Neutrophil (primary cell): ENCODE measurements around the gene ADAM11.
"Not testable (repeated sequence)": the region's sequence is repeated elsewhere in the genome, so short reads cannot be mapped to it uniquely, and the experiment has no call there.

Experiments
- H3K27ac ChIP-seq: fragments of 200-600 bp; sonication (generic); 2 replicates; pipeline ENCODE4 v1.5.1; 2016; ENCODE audit warnings: mild to moderate bottlenecking, moderate library complexity
- H3K27me3 ChIP-seq: fragments of 200-600 bp; sonication (generic); 2 replicates; pipeline ENCODE4 v1.6.0; 2016; ENCODE audit warnings: mild to moderate bottlenecking
- H3K36me3 ChIP-seq: fragments of 200-600 bp; sonication (generic); 2 replicates; pipeline ENCODE4 v1.5.1; 2017
- H3K4me1 ChIP-seq, 2 experiments: fragments of 200-600 bp in 1 of 2; sonication (generic) in 1 of 2; 1 replicate in 1 of 2; 2 replicates in 1 of 2; pipeline versions ENCODE4 v1.5.1 to v1.6.1; 2013 to 2016; ENCODE audit warnings: low read depth in 1 of 2, low read length in 1 of 2, mild to moderate bottlenecking in 1 of 2, moderate library complexity in 1 of 2; ENCODE audit not compliant: control insufficient read depth in 1 of 2, insufficient read depth in 1 of 2
- H3K4me3 ChIP-seq, 2 experiments: fragments of 200-600 bp in 1 of 2; sonication (generic) in 1 of 2; 1 replicate in 1 of 2; 2 replicates in 1 of 2; pipeline ENCODE4 v1.5.1; 2013 to 2016; ENCODE audit warnings: low read depth in 1 of 2, low read length in 1 of 2, mild to moderate bottlenecking in 1 of 2, moderate library complexity in 1 of 2
- H3K9me3 ChIP-seq: fragments of 200-600 bp; sonication (generic); 2 replicates; pipeline ENCODE4 v1.5.1; 2016
- CTCF ChIP-seq: fragments of 200-600 bp; sonication (generic); IDR thresholded peaks from 2 replicates; pipeline ENCODE4 v1.5.1; 2016; ENCODE audit warnings: antibody characterized with exemption

ADAM11 gene

GRCh38 chr17:44736551-44737240, 22.1 kb upstream of the ADAM11 start:
- no peak for TF ChIP-seq CTCF
- Histone ChIP-seq H3K9me3 (no peaks in the 10 kb centered on the region), H3K4me3 (no peak overlapping the region), H3K27ac (no peak overlapping the region), H3K4me1 (no peaks in the 10 kb centered on the region), H3K36me3 (peaks cover 53% of the 10 kb centered on the region), H3K27me3 (no peaks in the 10 kb centered on the region)

GRCh38 chr17:44738214-44738906, 20.4 kb upstream of the ADAM11 start:
- H3K4me1 ChIP-seq, result no peaks in the 10 kb centered on the region
- no peak overlapping the region for H3K27ac ChIP-seq
- H3K9me3 ChIP-seq, result no peaks in the 10 kb centered on the region
- peaks cover 45% of the 10 kb centered on the region for H3K36me3 ChIP-seq
- no peak overlapping the region for H3K4me3 ChIP-seq
- TF ChIP-seq CTCF, result no peak
- H3K27me3 ChIP-seq, result no peaks in the 10 kb centered on the region

DNA sequence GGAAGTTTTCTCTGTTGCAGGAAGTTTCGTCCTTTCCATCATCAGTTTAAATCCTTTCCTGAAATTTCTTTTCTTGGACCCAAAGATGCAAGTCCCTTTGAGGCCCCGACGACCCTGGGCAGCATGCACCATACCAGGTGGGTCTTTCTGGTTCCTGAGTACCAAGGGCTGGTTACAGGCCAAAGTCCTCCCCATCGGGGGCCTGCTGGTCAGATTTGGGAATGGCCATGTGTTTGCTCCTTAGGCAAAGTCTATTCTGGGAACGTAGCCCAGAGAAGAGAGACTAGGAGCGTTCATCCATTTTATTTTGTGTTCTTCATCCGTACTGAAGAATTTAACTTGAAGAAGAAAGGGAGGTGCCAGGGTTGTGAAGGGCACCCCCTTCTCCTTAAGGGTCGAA, 17.5 kb upstream of the ADAM11 start:
- Histone ChIP-seq H3K27me3 (no peaks in the 10 kb centered on the region), H3K36me3 (peaks cover 28% of the 10 kb centered on the region)

GRCh38 chr17:44745301-44745700, 13.5 kb upstream of the ADAM11 start:
- H3K4me1 ChIP-seq, result peaks cover 0 to under 1% of the 10 kb centered on the region in 2 experiments
- H3K4me3 ChIP-seq, result no peak overlapping the region
- H3K36me3 ChIP-seq, result peaks cover 45% of the 10 kb centered on the region
- no peaks in the 10 kb centered on the region for H3K27me3 ChIP-seq
- H3K9me3 ChIP-seq, result no peaks in the 10 kb centered on the region
- H3K27ac ChIP-seq, result no peak overlapping the region
- TF ChIP-seq CTCF, result no peak

More for the DNA sequence above, 17.5 kb upstream of the ADAM11 start:
- no peak overlapping the region for H3K4me3 ChIP-seq
- no peak for TF ChIP-seq CTCF
- no peaks in the 10 kb centered on the region for H3K4me1 ChIP-seq
- H3K27ac ChIP-seq, result no peak overlapping the region
- H3K9me3 ChIP-seq, result no peaks in the 10 kb centered on the region

GRCh38 chr17:44745738-44746137, 13.1 kb upstream of the ADAM11 start:
- H3K9me3 ChIP-seq, H3K27me3 ChIP-seq, H3K27ac ChIP-seq, H3K4me3 ChIP-seq, H3K4me1 ChIP-seq: not testable (repeated sequence)
- peaks cover 49% of the 10 kb centered on the region for H3K36me3 ChIP-seq

DNA sequence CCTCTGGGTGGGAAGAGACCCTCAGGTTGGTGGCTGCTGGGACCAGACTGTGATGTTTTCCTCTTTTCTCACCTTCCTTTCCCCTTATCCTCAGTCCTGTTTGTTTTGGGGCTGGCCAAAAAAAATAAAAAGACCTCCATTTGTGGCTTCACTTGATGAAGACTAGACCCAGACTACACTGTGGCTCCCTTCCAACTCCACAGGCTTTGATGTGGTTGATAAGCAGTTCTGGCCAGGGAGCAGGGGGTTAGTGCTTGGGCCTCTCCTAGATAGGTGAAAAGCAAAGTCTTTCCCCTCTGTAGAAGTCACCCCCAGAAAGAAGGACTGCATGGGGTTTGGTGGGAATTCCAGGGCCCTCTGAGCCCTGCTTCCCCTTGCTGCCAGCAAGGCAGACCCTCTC, 11.2 kb upstream of the ADAM11 start:
- Histone ChIP-seq H3K36me3 (peaks cover 51% of the 10 kb centered on the region), H3K4me3 (no peak overlapping the region), H3K4me1 (peaks cover 0 to 8% of the 10 kb centered on the region in 2 experiments), H3K9me3 (no peaks in the 10 kb centered on the region), H3K27me3 (no peaks in the 10 kb centered on the region), H3K27ac (no peak overlapping the region)
- TF ChIP-seq CTCF, result no peak
